Hepatocyte (in vitro differentiated cells): Measurements from ENCODE around the gene GIMAP5. TPM values are rescaled to one million over a fixed set of nuclear protein-coding genes. Genes with fewer than 3 reads are reported as not detected.

ENCODE experiments used
- DNase-seq: peaks from one replicate; pipeline ENCODE4 v3.0.0-alpha.2; 2016; ENCODE audit warnings: low spot score
- H2AFZ ChIP-seq: fragments of 200-600 bp; sonication (generic); 2 replicates; pipeline ENCODE4 v1.6.0; 2016; ENCODE audit warnings: antibody characterized with exemption, mild to moderate bottlenecking
- H3K27ac ChIP-seq: fragments of 200-600 bp; sonication (generic); 2 replicates; pipeline ENCODE4 v1.5.1; 2016; ENCODE audit warnings: mild to moderate bottlenecking
- H3K27me3 ChIP-seq: fragments of 200-600 bp; sonication (generic); 2 replicates; pipeline ENCODE4 v1.6.1; 2016
- H3K36me3 ChIP-seq: fragments of 200-600 bp; sonication (generic); replicated peaks from 2 replicates; pipeline ENCODE4 v1.5.1; 2016; ENCODE audit warnings: low read depth; ENCODE audit not compliant: insufficient read depth
- H3K4me1 ChIP-seq: fragments of 200-600 bp; sonication (generic); 2 replicates; pipeline ENCODE4 v1.5.1; 2016; ENCODE audit warnings: mild to moderate bottlenecking, moderate library complexity; ENCODE audit not compliant: insufficient read depth
- H3K4me2 ChIP-seq: fragments of 200-600 bp; sonication (generic); 2 replicates; pipeline ENCODE4 v1.6.0; 2016
- H3K4me3 ChIP-seq: fragments of 200-600 bp; sonication (generic); 2 replicates; pipeline ENCODE4 v1.5.1; 2016; ENCODE audit warnings: mild to moderate bottlenecking
- H3K79me2 ChIP-seq: fragments of 200-600 bp; sonication (generic); 2 replicates; pipeline ENCODE4 v1.6.0; 2017; ENCODE audit warnings: mild to moderate bottlenecking
- H3K9me2 ChIP-seq: fragments of 200-600 bp; sonication (generic); replicated peaks from 2 replicates; pipeline ENCODE4 v1.6.0; 2017; ENCODE audit warnings: mild to moderate bottlenecking; ENCODE audit not compliant: insufficient read depth
- H3K9me3 ChIP-seq: fragments of 200-600 bp; sonication (generic); 2 replicates; pipeline ENCODE4 v1.5.1; 2016; ENCODE audit warnings: low read depth, mild to moderate bottlenecking
- H4K20me1 ChIP-seq: fragments of 200-600 bp; sonication (generic); 2 replicates; pipeline ENCODE4 v1.6.0; 2016; ENCODE audit warnings: mild to moderate bottlenecking; ENCODE audit not compliant: insufficient read depth, poor library complexity, severe bottlenecking
- CTCF ChIP-seq: fragments of 200-600 bp; sonication (generic); IDR thresholded peaks from 2 replicates; pipeline ENCODE4 v1.5.1; 2016; ENCODE audit warnings: antibody characterized with exemption, mild to moderate bottlenecking; ENCODE audit not compliant: poor library complexity
- EZH2 ChIP-seq: fragments of 200-600 bp; sonication (generic); IDR thresholded peaks from 2 replicates; pipeline ENCODE4 v1.6.1; 2016; ENCODE audit warnings: antibody characterized with exemption, mild to moderate bottlenecking, borderline replicate concordance
- EZH2phosphoT487 ChIP-seq: fragments of 200-600 bp; sonication (generic); IDR thresholded peaks from one replicate; pipeline ENCODE4 v1.6.1; 2018; ENCODE audit warnings: antibody characterized with exemption, mild to moderate bottlenecking, low read depth, moderate library complexity; ENCODE audit not compliant: unreplicated experiment, severe bottlenecking
- WGBS: methylation state at CpG from one replicate; pipeline ENCODE4 v1.1.6; 2016; ENCODE audit warnings: low lambda C conversion rate; ENCODE audit errors: missing lambda C conversion rate; 5-methylcytosine and 5-hydroxymethylcytosine counted together
- polyA plus RNA-seq: library from polyadenylated mRNA; unstranded; fragments of >200 nt; fragmentation: Nextera tagmentation; extraction: Ambion mirVana; gene quantifications from 2 replicates; pipeline ENCODE4 v1.2.1, GENCODE V29; 2016
- total RNA-seq: library from RNA; depleted of rRNA; stranded (reverse); fragments of >200 nt; gene quantifications from 2 replicates; pipeline ENCODE4 v1.2.3, GENCODE V29; 2014

GIMAP5 gene
- total and polyA plus RNA-seq, 2 experiments from 2014 or later = 0.40 to 0.79 TPM

- no peak for TF ChIP-seq EZH2phosphoT487
- TF ChIP-seq CTCF = no peak
- no peak for TF ChIP-seq EZH2
- 78% methylated on average over 1 of the region's 1 CpG for WGBS
- H3K4me1 ChIP-seq = no peaks in the 10 kb centered on the region
- no peak overlapping the region for H3K4me3 ChIP-seq
- no peaks in the 10 kb centered on the region for H4K20me1 ChIP-seq
- no peaks in the 10 kb centered on the region for H3K36me3 ChIP-seq
- H2AFZ ChIP-seq = no peak overlapping the region
- no peaks in the 10 kb centered on the region for H3K27me3 ChIP-seq
- no peak for DNase-seq
- H3K79me2 ChIP-seq = no peaks in the 10 kb centered on the region
- no peak overlapping the region for H3K27ac ChIP-seq
- H3K9me3 ChIP-seq = no peaks in the 10 kb centered on the region
- H3K9me2 ChIP-seq = no peaks in the 10 kb centered on the region
- no peak overlapping the region for H3K4me2 ChIP-seq
Observed at GRCh38 chr7:150723467-150723866, 13.8 kb upstream of the GIMAP5 start.

- Histone ChIP-seq H3K9me2 (no peaks in the 10 kb centered on the region), H3K27ac (no peak overlapping the region), H3K4me3 (no peak overlapping the region), H3K79me2 (no peaks in the 10 kb centered on the region), H3K4me2 (no peak overlapping the region), H2AFZ (no peak overlapping the region), H3K27me3 (no peaks in the 10 kb centered on the region), H4K20me1 (no peaks in the 10 kb centered on the region), H3K9me3 (no peaks in the 10 kb centered on the region), H3K36me3 (no peaks in the 10 kb centered on the region), H3K4me1 (no peaks in the 10 kb centered on the region)
- TF ChIP-seq EZH2 (no peak), EZH2phosphoT487 (no peak), CTCF (no peak)
- WGBS = 47% methylated on average over 3 of the region's 3 CpGs
- DNase-seq = peak; percentile 43
Observed at GRCh38 chr7:150727381-150727780, 9.8 kb upstream of the GIMAP5 start.

GRCh38 chr7:150728011-150728410 lies 9.2 kb upstream of the GIMAP5 start:
- H4K20me1 ChIP-seq = no peaks in the 10 kb centered on the region
- no peak overlapping the region for H2AFZ ChIP-seq
- no peak for DNase-seq
- no peaks in the 10 kb centered on the region for H3K9me2 ChIP-seq
- H3K36me3 ChIP-seq = no peaks in the 10 kb centered on the region
- H3K4me2 ChIP-seq = no peak overlapping the region
- no peak overlapping the region for H3K27ac ChIP-seq
- no peak overlapping the region for H3K4me3 ChIP-seq
- TF ChIP-seq EZH2 (no peak), CTCF (no peak), EZH2phosphoT487 (no peak)
- H3K4me1 ChIP-seq = no peaks in the 10 kb centered on the region
- H3K27me3 ChIP-seq = no peaks in the 10 kb centered on the region
- no peaks in the 10 kb centered on the region for H3K9me3 ChIP-seq
- H3K79me2 ChIP-seq = no peaks in the 10 kb centered on the region

GRCh38 chr7:150728609-150729008 lies 8.6 kb upstream of the GIMAP5 start:
- no peak overlapping the region for H3K4me3 ChIP-seq
- H3K36me3 ChIP-seq = no peaks in the 10 kb centered on the region
- H3K27me3 ChIP-seq = no peaks in the 10 kb centered on the region
- no peaks in the 10 kb centered on the region for H3K9me3 ChIP-seq
- TF ChIP-seq EZH2 (no peak), EZH2phosphoT487 (no peak), CTCF (no peak)
- no peaks in the 10 kb centered on the region for H3K4me1 ChIP-seq
- H2AFZ ChIP-seq = no peak overlapping the region
- no peak overlapping the region for H3K4me2 ChIP-seq
- H3K9me2 ChIP-seq = no peaks in the 10 kb centered on the region
- H3K27ac ChIP-seq = no peak overlapping the region
- no peaks in the 10 kb centered on the region for H4K20me1 ChIP-seq
- H3K79me2 ChIP-seq = no peaks in the 10 kb centered on the region
- DNase-seq = no peak
